ENCODE data around the gene DHRS2. TPM values are rescaled to one million over a fixed set of nuclear protein-coding genes. Genes with fewer than 3 reads are reported as not detected.
"Not testable (repeated sequence)": the region's sequence is repeated elsewhere in the genome, so short reads cannot be mapped to it uniquely, and the experiment has no call there.

Gene DHRS2
- total RNA-seq, 4 donors from 2014 or later, result not detected

DNA sequence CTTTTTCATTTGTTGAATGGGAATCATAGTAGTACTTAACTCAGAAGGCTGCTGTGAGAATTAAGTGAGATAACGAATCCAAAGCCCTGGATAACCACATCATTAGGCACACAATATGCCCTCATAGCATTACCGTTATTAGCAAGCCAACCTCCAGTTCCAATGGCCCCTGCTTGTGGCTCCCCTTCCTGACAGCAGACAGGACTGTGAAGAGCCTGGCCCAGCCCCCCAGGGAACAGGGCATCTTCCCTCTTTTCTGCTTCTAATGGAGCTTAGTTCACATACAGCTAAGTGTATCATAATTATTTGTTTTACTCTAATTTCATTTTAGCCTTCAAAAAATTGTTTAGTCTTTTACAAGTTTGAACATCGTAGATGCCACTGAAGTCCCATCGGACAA, 39.7 kb downstream of the DHRS2 start:
- DNase-seq, result no peak
- 81 to 87% methylated on average over 4 of the region's 4 CpGs for WGBS, 2 donors (ENCODE audit: low coverage in 1 of 2)
- intact Hi-C loops (cut with DNase I; ENCODE audit: low total_unique reads) (no loop called here), in situ Hi-C loops (cut with MboI; ENCODE audit: low pct_ligation_motif_present in 1 of 4, low pct_unique_long_range_greater_than_20kb in 1 of 4, low sequenced_read_pairs in 3 of 4) (no loop called here)
- H3K4me1 ChIP-seq, result no peaks in the 10 kb centered on the region
- no peak overlapping the region for H3K27ac ChIP-seq
- TF ChIP-seq, protein P1, sequence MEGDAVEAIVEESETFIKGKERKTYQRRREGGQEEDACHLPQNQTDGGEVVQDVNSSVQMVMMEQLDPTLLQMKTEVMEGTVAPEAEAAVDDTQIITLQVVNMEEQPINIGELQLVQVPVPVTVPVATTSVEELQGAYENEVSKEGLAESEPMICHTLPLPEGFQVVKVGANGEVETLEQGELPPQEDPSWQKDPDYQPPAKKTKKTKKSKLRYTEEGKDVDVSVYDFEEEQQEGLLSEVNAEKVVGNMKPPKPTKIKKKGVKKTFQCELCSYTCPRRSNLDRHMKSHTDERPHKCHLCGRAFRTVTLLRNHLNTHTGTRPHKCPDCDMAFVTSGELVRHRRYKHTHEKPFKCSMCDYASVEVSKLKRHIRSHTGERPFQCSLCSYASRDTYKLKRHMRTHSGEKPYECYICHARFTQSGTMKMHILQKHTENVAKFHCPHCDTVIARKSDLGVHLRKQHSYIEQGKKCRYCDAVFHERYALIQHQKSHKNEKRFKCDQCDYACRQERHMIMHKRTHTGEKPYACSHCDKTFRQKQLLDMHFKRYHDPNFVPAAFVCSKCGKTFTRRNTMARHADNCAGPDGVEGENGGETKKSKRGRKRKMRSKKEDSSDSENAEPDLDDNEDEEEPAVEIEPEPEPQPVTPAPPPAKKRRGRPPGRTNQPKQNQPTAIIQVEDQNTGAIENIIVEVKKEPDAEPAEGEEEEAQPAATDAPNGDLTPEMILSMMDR (IDR thresholded peaks at IDR 0.05), result no peak
- TF ChIP-seq POLR2A (IDR thresholded peaks at IDR 0.05) (no peak), POLR2AphosphoS5 (IDR thresholded peaks at IDR 0.05) (no peak), EP300 (IDR thresholded peaks at IDR 0.05; ENCODE audit: low read depth) (no peak)
- no peaks in the 10 kb centered on the region for H3K27me3 ChIP-seq
- no peaks in the 10 kb centered on the region for H3K9me3 ChIP-seq
- no peak overlapping the region for H3K4me3 ChIP-seq
- H3K36me3 ChIP-seq, result no peaks in the 10 kb centered on the region

DNA sequence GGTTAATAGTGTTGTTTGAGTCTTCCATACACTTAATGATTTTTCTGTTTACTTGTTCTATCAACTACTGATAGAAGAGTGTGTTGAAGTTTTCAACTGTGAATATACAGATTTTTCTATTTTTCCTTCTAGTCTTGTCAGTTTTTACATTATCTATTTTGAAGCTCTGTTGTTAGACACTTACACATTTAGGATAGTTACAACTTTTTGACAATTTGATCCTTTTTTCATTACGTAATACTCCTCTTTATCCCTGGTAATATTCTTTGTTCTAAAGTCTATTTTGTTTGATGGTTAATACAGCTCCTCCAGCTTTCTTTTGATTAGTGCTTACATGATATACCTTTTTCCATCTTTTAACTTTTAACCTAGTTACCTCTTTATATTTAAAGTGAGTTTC, 45.2 kb downstream of the DHRS2 start:
- H3K4me1 ChIP-seq, result no peaks in the 10 kb centered on the region
- H3K27me3 ChIP-seq, result no peaks in the 10 kb centered on the region
- TF ChIP-seq EP300 (IDR thresholded peaks at IDR 0.05; ENCODE audit: low read depth) (no peak), POLR2A (IDR thresholded peaks at IDR 0.05) (no peak), POLR2AphosphoS5 (IDR thresholded peaks at IDR 0.05) (no peak)
- TF ChIP-seq, protein P1 (IDR thresholded peaks at IDR 0.05), result no peak
- no peak for DNase-seq
- H3K36me3 ChIP-seq, result no peaks in the 10 kb centered on the region
- H3K27ac ChIP-seq, result no peak overlapping the region
- H3K4me3 ChIP-seq, result no peak overlapping the region
- in situ Hi-C loops (cut with MboI; ENCODE audit: low pct_ligation_motif_present in 1 of 4, low pct_unique_long_range_greater_than_20kb in 1 of 4, low sequenced_read_pairs in 3 of 4), result no loop called here
- intact Hi-C loops (cut with DNase I; ENCODE audit: low total_unique reads), result no loop called here
- WGBS, 2 donors (ENCODE audit: low coverage in 1 of 2), result 73 to 100% methylated on average over 1 of the region's 1 CpG
- H3K9me3 ChIP-seq, result no peaks in the 10 kb centered on the region

GRCh38 chr14:23689709-23690514, 53.7 kb downstream of the DHRS2 start:
- intact Hi-C loops (cut with DNase I; ENCODE audit: low total_unique reads); H3K9me3 ChIP-seq: not testable (repeated sequence)
- 81% methylated on average over 3 of the region's 3 CpGs; no CpG with 5 or more reads in 1 of the 2 donors for WGBS, 2 donors (ENCODE audit: low coverage in 1 of 2)

GRCh38 chr14:23692416-23692815, 56.3 kb downstream of the DHRS2 start:
- H3K27ac ChIP-seq, result no peak overlapping the region

More at GRCh38 chr14:23689709-23690514, 53.7 kb downstream of the DHRS2 start:
- H3K4me3 ChIP-seq; DNase-seq; H3K36me3 ChIP-seq; H3K27ac ChIP-seq; H3K27me3 ChIP-seq; in situ Hi-C loops (cut with MboI; ENCODE audit: low pct_ligation_motif_present in 1 of 4, low pct_unique_long_range_greater_than_20kb in 1 of 4, low sequenced_read_pairs in 3 of 4); H3K4me1 ChIP-seq: not testable (repeated sequence)

More at GRCh38 chr14:23692416-23692815, 56.3 kb downstream of the DHRS2 start:
- Histone ChIP-seq H3K4me1 (peaks cover 6 to 20% (median 9%) of the 10 kb centered on the region in 4 donors), H3K27me3 (peaks cover 6% of the 10 kb centered on the region), H3K4me3 (no peak overlapping the region), H3K36me3 (no peaks in the 10 kb centered on the region), H3K9me3 (no peaks in the 10 kb centered on the region)
- in situ Hi-C loops (cut with MboI; ENCODE audit: low pct_ligation_motif_present in 1 of 4, low pct_unique_long_range_greater_than_20kb in 1 of 4, low sequenced_read_pairs in 3 of 4), result no loop called here
- intact Hi-C loops (cut with DNase I; ENCODE audit: low total_unique reads), result no loop called here
- no peak for DNase-seq
- 69 to 71% methylated on average over 1 of the region's 1 CpG for WGBS, 2 donors (ENCODE audit: low coverage in 1 of 2)
- TF ChIP-seq, protein P1 (IDR thresholded peaks at IDR 0.05), result no peak
- TF ChIP-seq EP300 (IDR thresholded peaks at IDR 0.05; ENCODE audit: low read depth), result no peak
- no peak for TF ChIP-seq POLR2A (IDR thresholded peaks at IDR 0.05)
- no peak for TF ChIP-seq POLR2AphosphoS5 (IDR thresholded peaks at IDR 0.05)
